ENCODE results near the gene GNAS-AS1.
A peak's percentile ranks its signal among the peaks of the same experiment; 100 is the strongest.

GNAS-AS1 gene

DNA sequence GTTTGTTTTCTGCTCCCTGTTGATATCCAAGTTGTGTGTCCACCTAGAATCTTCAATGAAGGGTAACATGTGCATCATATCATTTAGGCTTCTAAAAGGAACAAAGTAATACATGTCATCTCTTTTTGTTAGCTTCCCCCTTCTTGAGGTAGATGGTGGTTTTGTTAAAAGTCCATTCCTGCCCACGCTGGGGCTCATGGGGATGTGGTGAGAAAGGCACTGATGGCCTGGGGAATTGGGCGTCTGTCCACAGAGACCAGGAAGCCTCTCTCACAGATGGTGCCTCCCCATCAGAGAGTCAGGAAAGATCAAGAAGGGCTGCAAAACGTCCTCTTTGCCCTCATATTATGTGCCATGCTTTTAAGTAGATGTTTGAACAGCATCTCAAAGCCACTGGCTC lies 34.3 kb upstream of the GNAS-AS1 start:
- DNase-seq: no peak

GRCh38 chr20:58883241-58883691 lies 32.6 kb upstream of the GNAS-AS1 start:
- DNase-seq: no peak

GRCh38 chr20:58882704-58883089 lies 32.0 kb upstream of the GNAS-AS1 start:
- no peak for DNase-seq

DNA sequence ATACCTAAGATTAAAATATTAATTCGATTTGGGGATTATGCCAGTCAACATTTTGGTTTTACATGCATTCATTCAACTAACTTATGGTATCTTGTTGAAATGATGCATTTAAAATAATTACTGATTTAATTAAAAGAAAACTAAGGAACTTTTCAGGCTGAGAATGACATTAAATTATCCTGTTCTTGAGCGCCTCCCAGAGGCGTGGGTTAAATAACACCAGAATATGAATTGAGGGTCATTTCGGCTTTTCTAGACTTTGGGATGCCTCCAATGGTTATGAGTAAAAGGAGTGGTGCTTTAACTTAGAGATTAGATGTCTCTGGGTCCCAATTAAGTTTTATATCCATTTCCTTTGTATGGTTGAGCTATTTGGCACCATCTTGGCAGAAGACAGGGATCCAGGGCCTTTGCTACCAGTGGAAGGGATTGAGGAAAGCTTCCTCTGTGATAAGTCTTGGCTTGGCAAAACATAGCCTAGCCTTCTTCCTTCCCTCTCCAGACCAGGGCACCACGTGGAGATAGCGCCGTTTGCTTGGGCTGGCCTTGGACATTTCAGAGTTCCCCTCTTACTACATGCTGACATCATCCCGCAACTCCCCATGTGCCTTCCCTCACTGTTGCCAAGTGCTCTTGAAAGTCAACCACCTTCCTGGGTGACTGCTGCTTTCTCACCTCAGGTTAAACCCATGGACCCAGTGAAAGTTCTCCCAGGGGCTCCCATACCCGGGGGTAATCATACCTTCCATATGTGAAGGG lies 30.5 kb upstream of the GNAS-AS1 start:
- no peak for DNase-seq

GRCh38 chr20:58880441-58880840 lies 29.7 kb upstream of the GNAS-AS1 start:
- no peak for DNase-seq

- DNase-seq: no peak
Observed at GRCh38 chr20:58878399-58878798, 27.7 kb upstream of the GNAS-AS1 start.

GRCh38 chr20:58877976-58878360 lies 27.3 kb upstream of the GNAS-AS1 start:
- DNase-seq: no peak

- no peak for DNase-seq
Observed at GRCh38 chr20:58877050-58877975, 26.6 kb upstream of the GNAS-AS1 start.

GRCh38 chr20:58876437-58876836 lies 25.7 kb upstream of the GNAS-AS1 start:
- no peak for DNase-seq

DNA sequence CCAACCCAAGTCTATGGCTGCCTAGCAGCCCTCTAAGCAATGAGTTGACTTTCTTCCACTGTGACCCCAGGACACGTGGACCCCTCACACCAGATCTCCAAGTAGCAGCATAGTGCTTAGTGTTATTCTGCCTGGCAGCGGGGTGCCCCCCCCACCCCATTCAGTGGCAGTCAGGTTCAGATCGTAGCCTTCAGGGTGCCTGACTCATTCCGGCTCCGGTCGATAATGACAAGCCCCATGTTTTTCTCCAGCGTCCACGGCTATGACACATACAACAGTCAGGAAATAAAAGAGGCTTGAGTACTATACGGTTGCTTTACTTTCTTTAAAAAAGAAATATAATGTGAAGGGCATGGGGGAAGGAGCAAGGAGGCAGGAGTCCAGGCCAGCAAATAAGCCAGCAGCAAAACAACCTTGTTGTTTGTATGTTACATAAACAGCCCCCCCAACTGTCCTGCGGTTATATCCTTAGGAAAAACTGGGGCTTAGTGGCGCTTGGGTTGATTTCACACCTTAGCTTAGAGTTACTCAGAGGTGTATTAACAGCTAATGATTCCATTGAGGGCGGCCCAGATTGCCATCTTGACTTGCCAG lies 24.9 kb upstream of the GNAS-AS1 start:
- DNase-seq: no peak

DNA sequence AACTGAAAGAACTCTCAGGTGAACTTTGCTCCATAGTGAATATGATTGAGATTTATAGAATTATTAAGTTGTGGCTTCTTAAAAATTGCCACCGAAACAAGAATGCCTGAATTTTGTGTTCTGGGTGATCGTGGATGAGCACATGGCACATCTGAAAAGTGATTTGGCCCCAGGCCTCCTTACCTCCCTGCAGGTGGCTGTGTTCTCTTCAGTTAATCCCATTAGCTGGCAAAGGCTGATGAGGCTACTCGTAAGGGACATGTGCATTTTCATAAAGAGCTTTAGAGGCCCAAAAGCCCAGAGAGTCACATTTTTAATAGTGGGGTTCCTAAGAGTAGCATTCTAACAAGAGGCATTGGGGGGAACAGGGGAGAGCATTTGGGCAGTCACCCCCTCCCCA lies 24.4 kb upstream of the GNAS-AS1 start:
- DNase-seq: no peak

DNA sequence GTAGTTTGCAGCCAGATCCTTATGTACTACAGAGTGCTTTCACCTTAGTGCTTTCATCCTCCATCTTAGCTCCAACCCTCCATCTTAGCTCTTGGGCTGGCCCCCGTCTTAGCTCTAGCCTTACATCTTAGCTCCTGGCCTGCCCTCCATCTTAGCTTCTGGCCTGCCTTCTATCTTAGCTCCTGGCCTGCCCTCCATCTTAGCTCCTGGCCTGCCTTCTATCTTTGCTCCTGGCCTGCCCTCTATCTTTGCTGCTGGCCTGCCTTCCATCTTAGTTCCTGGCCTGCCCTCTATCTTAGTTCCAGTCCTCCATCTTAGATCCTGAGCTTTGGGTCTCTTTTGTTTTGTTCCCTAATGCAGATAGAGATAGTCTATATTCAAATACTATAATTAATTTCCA lies 23.8 kb upstream of the GNAS-AS1 start:
- no peak for DNase-seq

DNA sequence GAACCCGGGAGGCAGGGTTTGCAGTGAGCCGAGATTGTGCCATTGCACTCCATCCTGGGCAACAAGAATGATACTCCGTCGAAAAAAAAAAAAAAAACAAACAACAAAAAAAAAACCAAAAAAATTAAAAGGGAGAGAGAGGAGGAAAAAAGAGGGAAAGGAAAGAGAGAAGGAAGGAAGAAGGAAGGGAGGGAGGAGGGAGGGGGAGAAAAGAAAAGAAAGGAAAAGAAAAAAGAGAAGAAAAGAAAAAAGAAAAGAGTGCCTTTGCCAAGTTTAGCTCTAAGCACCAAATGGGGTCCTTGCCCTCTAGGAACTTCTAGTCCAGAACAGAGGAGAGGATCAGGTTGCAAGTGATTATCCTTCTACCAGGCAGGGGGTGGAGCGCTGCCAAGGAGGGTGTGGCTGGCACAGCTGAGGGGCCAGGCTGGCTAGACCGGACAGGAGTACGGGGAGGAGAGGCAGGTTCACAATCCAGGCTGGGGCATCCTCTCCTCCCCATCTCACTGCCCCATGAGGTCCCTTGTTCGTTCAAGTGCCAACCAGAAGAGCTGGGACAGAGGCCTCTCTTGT lies 20.9 kb upstream of the GNAS-AS1 start:
- DNase-seq: no peak

DNA sequence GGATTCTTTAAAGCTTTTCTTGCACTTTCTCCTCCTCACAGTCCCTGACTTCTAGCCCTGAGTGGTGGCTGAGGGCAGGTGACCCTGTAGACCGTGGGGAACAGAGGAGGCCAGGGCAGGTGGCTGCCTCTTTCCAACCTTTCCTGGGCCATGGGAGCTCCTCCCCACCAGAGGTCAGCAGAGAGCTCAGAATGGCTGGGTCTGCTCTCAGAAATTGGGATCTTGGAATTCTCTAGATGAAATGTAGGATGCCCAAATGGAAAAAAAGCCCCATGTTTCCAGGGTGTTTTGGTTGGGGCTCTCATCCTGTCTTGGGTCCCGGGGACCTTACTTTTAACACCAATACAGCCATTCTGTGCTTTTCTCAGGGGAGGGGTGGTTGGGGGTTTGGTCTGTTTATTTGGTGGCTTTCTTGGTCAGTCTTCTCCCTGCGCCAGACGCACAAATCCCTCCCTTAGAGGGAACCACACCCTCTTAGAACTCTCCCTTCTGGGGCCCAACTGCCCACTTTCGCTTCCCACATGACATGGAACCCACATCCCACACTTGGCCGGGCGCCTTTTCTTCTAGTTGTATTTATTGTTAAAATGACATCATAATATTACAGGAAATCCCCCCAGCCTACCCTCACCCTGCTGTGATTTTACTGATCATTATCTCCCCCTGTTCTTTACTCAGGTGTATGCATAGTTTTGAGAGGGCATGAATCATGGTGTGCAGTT lies 19.8 kb upstream of the GNAS-AS1 start:
- peak; percentile 65 for DNase-seq

GRCh38 chr20:58869662-58870227 lies 19.0 kb upstream of the GNAS-AS1 start:
- no peak for DNase-seq

GRCh38 chr20:58868795-58869194 lies 18.1 kb upstream of the GNAS-AS1 start:
- peak; percentile 40 for DNase-seq

GRCh38 chr20:58867211-58867610 lies 16.5 kb upstream of the GNAS-AS1 start:
- no peak for DNase-seq

GRCh38 chr20:58865843-58866242 lies 15.1 kb upstream of the GNAS-AS1 start:
- no peak for DNase-seq

DNA sequence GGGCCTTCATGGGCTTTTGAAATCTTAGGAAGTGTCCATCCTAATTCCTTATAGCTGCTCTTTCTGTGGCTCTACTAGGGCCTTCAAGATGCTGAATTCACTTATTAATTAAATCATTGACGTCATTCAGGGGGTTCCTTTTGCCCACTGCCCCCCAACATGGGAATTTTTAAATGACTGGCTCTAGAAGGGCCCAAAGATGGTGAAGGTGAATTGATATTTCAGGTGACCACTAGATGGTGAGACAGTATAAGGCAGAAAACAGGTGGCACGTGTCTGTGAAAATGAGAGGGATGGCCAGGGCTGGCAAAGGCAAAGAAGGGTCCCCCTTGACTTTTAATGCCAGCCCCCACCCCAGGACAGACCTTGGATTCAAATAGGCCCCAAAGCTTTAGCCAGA lies 13.6 kb upstream of the GNAS-AS1 start:
- DNase-seq: no peak

DNA sequence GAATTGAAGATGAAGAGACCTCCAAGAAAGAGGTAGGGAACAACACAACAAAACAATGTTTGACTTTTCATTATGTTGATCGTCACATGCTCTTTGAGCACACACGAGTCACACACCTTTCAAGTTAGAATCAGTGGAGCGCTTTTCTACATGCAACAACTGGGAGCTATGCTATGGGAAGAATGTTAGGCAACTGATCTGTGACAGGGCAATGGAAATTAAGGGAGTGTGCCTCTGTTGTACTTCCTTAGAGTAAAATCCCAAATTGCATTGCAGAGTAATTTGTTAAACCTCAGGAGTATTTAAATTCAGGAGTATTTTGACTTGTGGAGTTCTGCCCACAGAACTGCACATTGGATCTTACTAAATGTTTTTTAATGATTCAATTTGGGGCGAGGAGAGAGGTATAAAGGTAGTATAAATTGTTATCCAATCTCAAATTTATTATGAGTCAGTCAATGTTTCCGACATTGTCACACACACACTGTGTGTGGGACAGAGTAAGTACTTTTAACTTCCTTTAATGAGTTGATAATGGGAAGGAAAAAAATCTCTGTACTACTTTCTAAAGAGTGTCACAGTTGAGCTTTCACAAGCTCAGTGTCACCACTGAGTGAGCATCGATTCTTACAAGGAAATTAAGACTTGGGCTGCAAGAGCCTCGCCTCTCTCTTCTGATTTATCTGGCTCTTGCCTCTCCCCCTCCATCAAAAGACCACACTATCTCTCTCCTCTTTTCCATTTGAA lies 12.5 kb upstream of the GNAS-AS1 start:
- DNase-seq: no peak
